Kidney (tissue), 14 donors: ENCODE measurements around the gene RMI2. TPM values are rescaled to one million over a fixed set of nuclear protein-coding genes. Genes with fewer than 3 reads are reported as not detected.
A peak's percentile ranks its signal among the peaks of the same experiment; 100 is the strongest.

ENCODE experiments used
- DNase-seq, 5 donors: peaks; one replicate each; pipeline ENCODE4 v3.0.0-alpha.2; 2013 to 2020
- FAIRE-seq: peaks from 2 replicates; lab custom pipeline; 2012; peaks lifted over from hg19 to GRCh38; lab: Jason Lieb, UNC
- H3K27ac ChIP-seq, 2 donors: one replicate each; pipeline ENCODE4 v1.7.0; 2013; ENCODE audit warnings: low read depth in 2 of 2, low read length in 2 of 2, inconsistent platforms in 1 of 2
- H3K27me3 ChIP-seq: one replicate; pipeline ENCODE4 v1.7.1; 2013; ENCODE audit warnings: low read length, inconsistent platforms; ENCODE audit not compliant: control insufficient read depth, insufficient read depth
- H3K36me3 ChIP-seq, 3 donors: one replicate each; pipeline versions ENCODE4 v1.7.0 to v1.7.1; 2013; ENCODE audit warnings: low read length in 3 of 3, control low read depth in 1 of 3, inconsistent platforms in 1 of 3; ENCODE audit not compliant: insufficient read depth in 3 of 3, control insufficient read depth in 2 of 3
- H3K4me1 ChIP-seq, 3 donors: one replicate each; pipeline versions ENCODE4 v1.7.0 to v1.7.1; 2013; ENCODE audit warnings: low read length in 3 of 3, inconsistent platforms in 1 of 3, low read depth in 1 of 3; ENCODE audit not compliant: control insufficient read depth in 2 of 3, insufficient read depth in 2 of 3
- H3K4me3 ChIP-seq, 3 donors: one replicate each; pipeline versions ENCODE4 v1.7.0 to v1.8.1; 2013; ENCODE audit warnings: low read length in 3 of 3, control low read depth in 1 of 3, inconsistent platforms in 1 of 3
- H3K9ac ChIP-seq, 3 donors: one replicate each; pipeline versions ENCODE4 v1.7.0 to v1.7.1; 2013; ENCODE audit warnings: low read length in 3 of 3, control low read depth in 1 of 3, inconsistent platforms in 1 of 3
- H3K9me3 ChIP-seq, 3 donors: one replicate each; pipeline versions ENCODE4 v1.7.0 to v1.7.1; 2013; ENCODE audit warnings: low read length in 3 of 3, control low read depth in 1 of 3, inconsistent platforms in 1 of 3; ENCODE audit not compliant: control insufficient read depth in 2 of 3, insufficient read depth in 1 of 3
- CTCF ChIP-seq: IDR thresholded peaks from 3 replicates; pipeline ENCODE4 v1.5.1; 2012; ENCODE audit warnings: mild to moderate bottlenecking, moderate library complexity, borderline replicate concordance; ENCODE audit not compliant: insufficient read depth; ENCODE audit errors: extremely low read depth
- intact Hi-C: fragments of 100-400 bp; cut with DNase I; formaldehyde crosslinking; loops from one replicate; pipeline ENCODE4 v1.11.1; 2022
- polyA plus RNA-seq: library from polyadenylated mRNA; stranded (reverse); fragments of 350-450 nt; fragmentation: Illumina TruSeq; extraction: RNeasy Lipid Tissue Mini Kit (QIAGEN cat#74804); gene quantifications from one replicate; pipeline ENCODE4 v1.2.3, GENCODE V29; 2014; ENCODE audit warnings: low read depth, low replicate concordance; ENCODE audit not compliant: insufficient read depth
- total RNA-seq: library from RNA; stranded (reverse); fragmentation: NEBNext Ultra II Directional; extraction: Animal tissue kit (Norgen Biotek cat#: 25700); gene quantifications from one replicate; pipeline ENCODE4 v1.2.1, GENCODE V29; 2021
- donor health status: control.
- donor health status: control.
- donor health status: control.
- donor health status: control.
- donor health status: control.
- donor health status: DM: yes; HTN: yes; CAD: no.
- donor health status: Normal renal cell carcinoma (clear cell type).

The RMI2 gene
- total and polyA plus RNA-seq, 2 donors from 2014 or later, result 4.6 to 5.2 TPM

GRCh38 chr16:11396241-11397048, 51.2 kb downstream of the RMI2 start:
- DNase-seq (peak; percentile 70 to 87 (median 82)), FAIRE-seq (no peak)
- Histone ChIP-seq H3K27me3 (no peaks in the 10 kb centered on the region), H3K27ac (no peak overlapping the region), H3K36me3 (no peaks in the 10 kb centered on the region), H3K4me3 (no peak overlapping the region), H3K9me3 (no peaks in the 10 kb centered on the region), H3K4me1 (peaks cover 0 to 7% (median 0%) of the 10 kb centered on the region in 3 donors), H3K9ac (no peak overlapping the region)
- TF ChIP-seq CTCF, result peak; percentile 99
- intact Hi-C loops, result loop anchor here (10.0 kb wide), 1 partner anchor 418 kb away; no protein-coding TSS in a partner anchor

GRCh38 chr16:11398136-11398535, 52.9 kb downstream of the RMI2 start:
- intact Hi-C loops, result loop anchor here (10.0 kb wide), 1 partner anchor 417 kb away; no protein-coding TSS in a partner anchor
- no peaks in the 10 kb centered on the region for H3K9me3 ChIP-seq
- no peak for FAIRE-seq

GRCh38 chr16:11398851-11399250, 53.6 kb downstream of the RMI2 start:
- Histone ChIP-seq H3K36me3 (no peaks in the 10 kb centered on the region), H3K4me1 (peaks cover 0 to 3% (median 0%) of the 10 kb centered on the region in 3 donors), H3K4me3 (no peak overlapping the region), H3K27ac (no peak overlapping the region), H3K27me3 (no peaks in the 10 kb centered on the region), H3K9me3 (no peaks in the 10 kb centered on the region), H3K9ac (no peak overlapping the region)
- intact Hi-C loops, result loop anchor here (10.0 kb wide), 1 partner anchor 416 kb away; no protein-coding TSS in a partner anchor
- DNase-seq (peak in 1 of 5 donors; percentile 38), FAIRE-seq (no peak)
- TF ChIP-seq CTCF, result no peak

More at GRCh38 chr16:11398136-11398535, 52.9 kb downstream of the RMI2 start:
- no peaks in the 10 kb centered on the region for H3K36me3 ChIP-seq
- TF ChIP-seq CTCF, result no peak
- no peak overlapping the region for H3K27ac ChIP-seq
- H3K9ac ChIP-seq, result no peak overlapping the region
- no peaks in the 10 kb centered on the region for H3K27me3 ChIP-seq
- DNase-seq, result peak in 1 of 5 donors; percentile 59
- H3K4me1 ChIP-seq, result peaks cover 0 to 3% (median 0%) of the 10 kb centered on the region in 3 donors
- no peak overlapping the region for H3K4me3 ChIP-seq
